Measurements from ENCODE around the gene HPCAL1.

- no peak for TF ChIP-seq POLR2A (IDR thresholded peaks at IDR 0.05)
- no peak for TF ChIP-seq CTCF (IDR thresholded peaks at IDR 0.05)
Measured at GRCh38 chr2:10316860-10317259, 14.2 kb downstream of the HPCAL1 start.

All from lower leg skin (tissue), 3 donors.